ENCODE measurements around the gene CEACAM20. TPM values are rescaled to one million over a fixed set of nuclear protein-coding genes. Genes with fewer than 3 reads are reported as not detected.
A peak's percentile ranks its signal among the peaks of the same experiment; 100 is the strongest.

The CEACAM20 gene
- total RNA-seq, 1 donor from 2014 or later, result not detected

GRCh38 chr19:44532819-44533218 lies 3.3 kb upstream of the CEACAM20 start:
- no peak overlapping the region for H3K27ac Mint-ChIP-seq (ENCODE audit: unreplicated experiment)
- H3K4me1 Mint-ChIP-seq (ENCODE audit: unreplicated experiment), result no peaks in the 10 kb centered on the region
- H3K36me3 Mint-ChIP-seq (ENCODE audit: low read depth, unreplicated experiment), result peaks cover 12% of the 10 kb centered on the region
- H3K4me3 Mint-ChIP-seq (ENCODE audit: unreplicated experiment), result no peak overlapping the region
- H3K27me3 Mint-ChIP-seq (ENCODE audit: unreplicated experiment), result peaks cover 6% of the 10 kb centered on the region
- H3K9me3 Mint-ChIP-seq (ENCODE audit: unreplicated experiment), result peaks cover 60% of the 10 kb centered on the region
- DNase-seq (ENCODE audit: low spot score), result no peak
- TF ChIP-seq, protein P1, sequence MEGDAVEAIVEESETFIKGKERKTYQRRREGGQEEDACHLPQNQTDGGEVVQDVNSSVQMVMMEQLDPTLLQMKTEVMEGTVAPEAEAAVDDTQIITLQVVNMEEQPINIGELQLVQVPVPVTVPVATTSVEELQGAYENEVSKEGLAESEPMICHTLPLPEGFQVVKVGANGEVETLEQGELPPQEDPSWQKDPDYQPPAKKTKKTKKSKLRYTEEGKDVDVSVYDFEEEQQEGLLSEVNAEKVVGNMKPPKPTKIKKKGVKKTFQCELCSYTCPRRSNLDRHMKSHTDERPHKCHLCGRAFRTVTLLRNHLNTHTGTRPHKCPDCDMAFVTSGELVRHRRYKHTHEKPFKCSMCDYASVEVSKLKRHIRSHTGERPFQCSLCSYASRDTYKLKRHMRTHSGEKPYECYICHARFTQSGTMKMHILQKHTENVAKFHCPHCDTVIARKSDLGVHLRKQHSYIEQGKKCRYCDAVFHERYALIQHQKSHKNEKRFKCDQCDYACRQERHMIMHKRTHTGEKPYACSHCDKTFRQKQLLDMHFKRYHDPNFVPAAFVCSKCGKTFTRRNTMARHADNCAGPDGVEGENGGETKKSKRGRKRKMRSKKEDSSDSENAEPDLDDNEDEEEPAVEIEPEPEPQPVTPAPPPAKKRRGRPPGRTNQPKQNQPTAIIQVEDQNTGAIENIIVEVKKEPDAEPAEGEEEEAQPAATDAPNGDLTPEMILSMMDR (IDR thresholded peaks at IDR 0.05; ENCODE audit: unreplicated experiment), result no peak

GRCh38 chr19:44530777-44531176 lies 1.3 kb upstream of the CEACAM20 start:
- no peak overlapping the region for H3K4me3 Mint-ChIP-seq (ENCODE audit: unreplicated experiment)
- TF ChIP-seq, protein P1 (IDR thresholded peaks at IDR 0.05; ENCODE audit: unreplicated experiment), result no peak
- H3K9me3 Mint-ChIP-seq (ENCODE audit: unreplicated experiment), result peaks cover 51% of the 10 kb centered on the region
- H3K27ac Mint-ChIP-seq (ENCODE audit: unreplicated experiment), result no peak overlapping the region
- no peaks in the 10 kb centered on the region for H3K4me1 Mint-ChIP-seq (ENCODE audit: unreplicated experiment)
- H3K27me3 Mint-ChIP-seq (ENCODE audit: unreplicated experiment), result peaks cover 2% of the 10 kb centered on the region
- DNase-seq (ENCODE audit: low spot score), result no peak
- H3K36me3 Mint-ChIP-seq (ENCODE audit: low read depth, unreplicated experiment), result peaks cover 14% of the 10 kb centered on the region

- peaks cover 52% of the 10 kb centered on the region for H3K9me3 Mint-ChIP-seq (ENCODE audit: unreplicated experiment)
- peaks cover 5% of the 10 kb centered on the region for H3K27me3 Mint-ChIP-seq (ENCODE audit: unreplicated experiment)
- H3K4me3 Mint-ChIP-seq (ENCODE audit: unreplicated experiment), result peak overlapping the region; percentile 26
Measured at GRCh38 chr19:44527554-44527953, 1.9 kb downstream of the CEACAM20 start.

GRCh38 chr19:44525721-44526430 lies 3.6 kb downstream of the CEACAM20 start:
- no peaks in the 10 kb centered on the region for H3K4me1 Mint-ChIP-seq (ENCODE audit: unreplicated experiment)
- peaks cover 39% of the 10 kb centered on the region for H3K9me3 Mint-ChIP-seq (ENCODE audit: unreplicated experiment)
- peaks cover 5% of the 10 kb centered on the region for H3K27me3 Mint-ChIP-seq (ENCODE audit: unreplicated experiment)
- no peak for DNase-seq (ENCODE audit: low spot score)
- TF ChIP-seq, protein P1 (IDR thresholded peaks at IDR 0.05; ENCODE audit: unreplicated experiment), result no peak
- no peak overlapping the region for H3K27ac Mint-ChIP-seq (ENCODE audit: unreplicated experiment)
- peaks cover 10% of the 10 kb centered on the region for H3K36me3 Mint-ChIP-seq (ENCODE audit: low read depth, unreplicated experiment)
- no peak overlapping the region for H3K4me3 Mint-ChIP-seq (ENCODE audit: unreplicated experiment)

More at GRCh38 chr19:44527554-44527953, 1.9 kb downstream of the CEACAM20 start:
- TF ChIP-seq, protein P1 (IDR thresholded peaks at IDR 0.05; ENCODE audit: unreplicated experiment), result no peak
- no peak for DNase-seq (ENCODE audit: low spot score)
- Mint-ChIP-seq H3K4me1 (ENCODE audit: unreplicated experiment) (no peaks in the 10 kb centered on the region), H3K27ac (ENCODE audit: unreplicated experiment) (no peak overlapping the region), H3K36me3 (ENCODE audit: low read depth, unreplicated experiment) (peaks cover 10% of the 10 kb centered on the region)

- Mint-ChIP-seq H3K9me3 (ENCODE audit: unreplicated experiment) (peaks cover 17% of the 10 kb centered on the region), H3K36me3 (ENCODE audit: low read depth, unreplicated experiment) (peaks cover 2% of the 10 kb centered on the region), H3K27me3 (ENCODE audit: unreplicated experiment) (peaks cover 4% of the 10 kb centered on the region), H3K4me3 (ENCODE audit: unreplicated experiment) (no peak overlapping the region), H3K27ac (ENCODE audit: unreplicated experiment) (no peak overlapping the region), H3K4me1 (ENCODE audit: unreplicated experiment) (no peaks in the 10 kb centered on the region)
- TF ChIP-seq, protein P1 (IDR thresholded peaks at IDR 0.05; ENCODE audit: unreplicated experiment), result no peak
- no peak for DNase-seq (ENCODE audit: low spot score)
Measured at GRCh38 chr19:44521370-44521769, 8.1 kb downstream of the CEACAM20 start.
